GM18520 (cell line): Measurements from ENCODE around the gene BSPRY.
"Not testable (repeated sequence)": the region's sequence is repeated elsewhere in the genome, so short reads cannot be mapped to it uniquely, and the experiment has no call there.

Experiments
- ATAC-seq: cut with Tn5 transposase; IDR thresholded peaks from one replicate; pipeline ENCODE4 v1.9.1; 2021; ENCODE audit not compliant: unreplicated experiment

The BSPRY gene

DNA sequence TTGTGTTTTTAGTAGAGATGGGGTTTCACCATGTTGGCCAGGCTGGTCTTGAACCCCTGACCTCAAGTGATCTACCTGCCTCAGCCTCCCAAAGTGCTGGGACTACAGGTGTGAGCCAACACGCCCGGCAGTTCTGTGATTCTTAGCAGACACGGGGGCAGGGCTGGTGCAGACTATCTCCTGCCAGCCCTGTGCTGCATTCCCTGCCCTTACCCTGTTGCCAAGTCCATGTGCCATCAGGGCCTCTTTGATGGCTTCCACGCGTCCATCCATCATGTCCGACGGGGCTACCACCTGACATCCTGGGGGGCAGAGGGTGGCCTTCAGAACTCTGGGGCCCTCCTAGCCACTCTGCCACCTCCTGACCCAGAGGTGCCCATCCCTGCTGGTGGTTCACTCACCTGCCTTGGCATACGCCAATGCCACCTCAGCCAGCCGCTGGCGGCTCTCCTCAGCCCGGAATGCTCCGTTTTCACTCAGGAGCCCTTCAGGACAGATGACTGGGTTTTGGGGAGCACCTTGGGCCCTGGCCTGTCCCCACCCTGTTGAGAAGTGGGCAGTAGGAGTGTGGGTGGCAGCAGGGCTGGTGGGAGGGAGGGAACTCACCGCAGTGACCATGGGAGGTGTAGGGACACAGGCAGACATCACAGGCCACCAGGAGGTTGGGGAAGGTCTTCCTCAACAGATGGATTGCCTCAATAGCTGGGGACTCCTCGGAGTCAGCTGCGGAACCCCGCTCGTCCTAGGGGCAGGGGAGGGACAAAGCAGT, 41.0 kb downstream of the BSPRY start:
- no peak for ATAC-seq

DNA sequence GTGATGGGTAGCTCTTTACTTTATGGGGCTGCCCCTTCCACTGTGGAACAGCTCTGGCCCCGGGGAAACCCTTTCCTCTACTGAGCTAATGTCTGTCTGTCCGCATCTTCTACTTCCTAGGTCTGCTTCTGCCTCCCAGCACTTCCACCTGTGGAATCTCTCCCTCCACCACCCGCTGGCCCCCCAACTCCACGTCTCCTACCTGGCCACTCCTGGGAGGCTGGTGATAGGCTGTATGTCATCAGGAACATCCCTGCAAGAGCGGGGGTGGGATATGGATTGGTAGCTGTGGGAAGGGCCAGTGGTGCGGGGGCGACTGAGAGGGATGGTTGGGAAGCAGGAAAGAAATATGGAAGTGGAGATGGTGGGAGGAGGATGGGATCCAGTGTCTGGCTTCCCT, 42.6 kb downstream of the BSPRY start:
- no peak for ATAC-seq

DNA sequence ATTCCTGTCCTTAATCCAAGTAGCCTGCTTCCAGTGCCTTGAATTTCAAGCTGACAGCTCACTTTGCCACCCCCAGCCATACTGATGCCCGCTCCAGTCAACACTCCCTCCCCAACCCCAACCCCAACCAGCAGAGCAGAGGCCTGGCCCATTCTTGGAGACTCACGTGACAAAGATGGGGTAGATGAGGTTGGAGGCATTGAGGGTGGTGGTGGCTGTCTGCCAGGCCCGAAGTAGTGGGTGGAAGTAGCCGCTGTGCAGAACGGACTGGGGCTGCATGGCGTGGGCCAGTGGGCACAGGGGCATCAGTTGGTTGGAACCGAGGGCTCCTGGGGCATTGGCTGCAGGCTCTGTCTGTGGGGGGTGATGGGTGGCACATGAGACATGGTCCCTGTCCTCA, 43.9 kb downstream of the BSPRY start:
- ATAC-seq, result no peak

DNA sequence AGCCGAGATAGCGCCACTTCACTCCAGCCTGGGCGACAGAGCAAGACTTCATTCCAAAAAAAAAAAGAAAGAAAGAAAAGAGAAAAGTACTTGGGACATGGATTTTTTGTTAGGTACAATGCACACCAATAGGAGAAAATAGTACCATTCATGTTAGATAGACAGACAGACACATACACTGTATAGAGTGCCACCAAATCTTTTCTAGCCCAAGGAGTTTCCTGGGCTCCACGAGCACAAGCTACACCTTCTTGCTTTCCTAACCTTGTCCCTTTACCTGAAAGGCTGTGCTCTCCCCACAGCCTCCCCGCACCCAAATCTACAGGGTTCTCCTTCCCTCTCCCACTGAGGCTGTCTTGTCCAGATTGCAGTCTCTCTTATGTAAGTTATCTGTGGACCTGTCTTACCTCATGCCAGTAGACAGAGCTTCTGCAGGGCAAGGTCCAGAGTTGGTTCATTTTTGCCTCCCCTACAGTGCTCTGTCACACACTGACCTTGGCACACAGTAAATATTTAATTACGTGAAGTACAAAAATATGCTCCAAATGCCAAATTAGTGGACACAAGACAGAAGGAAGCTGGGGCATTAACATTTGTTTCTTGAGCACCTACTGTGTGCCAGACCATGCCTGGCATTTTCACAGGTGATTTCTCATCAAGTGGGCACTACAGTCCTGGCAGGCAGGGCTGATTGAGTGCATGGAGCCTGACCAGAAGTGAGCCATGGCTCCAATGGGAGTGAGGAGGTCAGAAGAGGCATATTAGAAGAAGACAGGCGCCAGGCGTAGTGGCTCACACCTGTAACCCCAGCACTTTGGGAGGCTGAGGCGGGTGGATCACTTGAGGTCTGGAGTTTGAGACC, 45.9 kb downstream of the BSPRY start:
- ATAC-seq, result no peak

DNA sequence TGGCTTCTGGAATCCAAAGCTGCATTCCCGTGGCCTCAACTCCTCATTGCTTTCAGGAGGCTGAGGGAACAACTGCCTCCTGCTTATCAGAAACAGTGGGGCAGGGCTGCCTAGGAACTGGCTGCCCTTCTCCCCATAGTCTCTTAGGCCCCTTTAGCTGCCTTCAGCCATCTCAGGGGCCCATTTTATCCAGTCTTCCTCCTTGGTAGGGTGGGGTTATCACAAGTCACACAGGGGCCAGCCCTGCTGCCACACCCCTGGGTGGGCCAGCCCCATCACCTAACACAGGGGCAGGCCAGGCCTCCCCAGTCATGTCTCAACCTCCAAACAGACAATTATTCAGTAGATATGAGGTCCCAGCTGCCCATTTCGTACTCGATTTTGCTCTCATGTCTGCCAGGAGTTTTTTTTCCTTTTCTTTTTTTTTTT, 47.9 kb downstream of the BSPRY start:
- no peak for ATAC-seq

DNA sequence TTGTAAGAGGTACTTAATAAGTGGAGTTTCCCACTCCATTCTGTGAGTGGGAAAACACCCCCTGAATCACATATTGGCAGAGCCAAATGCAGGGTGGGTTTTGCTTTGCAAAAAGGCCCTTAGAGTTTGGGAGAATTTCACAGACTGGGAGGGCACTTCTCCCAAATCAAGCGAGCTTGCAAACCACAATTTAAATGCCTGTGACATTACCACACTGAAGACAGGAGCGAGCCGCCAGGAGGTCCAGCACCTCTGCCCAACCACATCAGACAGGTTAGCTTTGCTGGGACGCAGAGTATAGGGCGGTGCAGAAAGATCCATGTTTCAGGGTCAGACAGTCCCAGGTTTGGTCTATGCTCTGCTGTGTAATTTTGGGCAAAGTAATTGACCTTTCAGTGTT, 49.5 kb downstream of the BSPRY start:
- no peak for ATAC-seq

DNA sequence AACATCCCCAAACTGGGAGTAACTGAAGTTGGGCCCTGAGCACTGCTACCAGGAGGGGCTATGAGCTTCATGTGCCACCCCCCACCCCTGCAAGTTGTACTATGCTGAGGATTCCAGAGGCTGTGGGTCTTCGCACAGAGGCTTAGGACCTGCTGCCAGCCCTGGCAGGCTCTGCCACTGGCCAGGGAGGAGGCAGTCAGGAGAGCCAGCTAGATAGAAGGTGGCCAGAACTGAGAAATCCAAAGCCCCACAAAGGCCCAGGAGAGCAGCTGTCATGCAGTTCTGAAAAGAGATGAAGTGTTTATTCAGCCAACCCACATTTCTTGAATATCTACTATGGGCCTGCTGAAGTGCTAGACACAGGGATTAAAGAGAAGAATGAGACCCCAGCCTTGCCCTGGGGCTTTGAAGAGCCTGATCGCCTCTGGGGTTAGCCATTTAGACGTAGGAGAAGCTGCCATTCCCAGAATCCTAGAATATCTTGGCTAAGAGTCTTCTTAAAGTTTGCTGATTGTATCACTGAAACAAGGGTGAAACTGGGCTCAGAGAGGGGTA, 50.4 kb downstream of the BSPRY start:
- no peak for ATAC-seq

DNA sequence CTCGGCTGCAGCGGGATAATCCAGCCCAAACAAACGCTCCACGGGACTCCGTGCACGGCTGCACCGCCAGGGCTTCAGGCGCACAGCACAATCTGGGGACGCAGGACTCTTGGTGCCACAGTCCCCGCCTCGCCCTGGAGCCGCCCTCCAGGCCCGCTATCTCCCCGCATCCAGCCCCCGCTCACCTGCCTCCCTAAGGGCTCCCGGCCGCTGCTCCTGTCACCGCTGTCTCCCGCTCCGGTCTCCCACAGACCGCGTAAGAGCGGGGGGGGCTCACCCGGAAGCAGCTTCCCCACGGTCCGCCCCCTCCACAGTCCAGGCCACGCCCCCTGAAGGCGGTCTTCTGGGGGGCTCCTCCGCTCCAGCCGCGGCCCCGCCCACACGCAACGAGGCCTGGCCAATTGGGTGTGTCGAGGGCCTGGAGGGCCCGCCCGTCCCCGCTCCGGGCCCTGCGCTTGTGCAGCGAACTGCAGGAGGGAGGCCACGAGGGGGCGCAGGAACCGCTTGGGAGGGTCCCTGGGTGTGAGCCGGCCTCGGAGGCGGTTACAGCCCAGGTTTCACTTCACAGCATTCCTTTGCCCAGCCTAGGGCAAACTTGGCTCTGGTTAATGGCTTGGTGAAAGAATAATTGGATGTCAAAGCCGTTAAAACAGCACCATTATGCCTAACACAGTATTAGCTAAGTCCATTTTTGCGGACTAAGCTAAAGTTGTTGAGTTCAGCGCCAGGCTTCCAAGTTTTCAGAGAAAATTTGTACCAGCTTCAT, 51.9 kb downstream of the BSPRY start, which contains the start of gene ALAD:
ALAD (minus strand) TSS at position 258 of the 766 bp plus-strand sequence. CDS start 7,725 bp downstream, outside the sequence.
- peak; percentile 97 for ATAC-seq

DNA sequence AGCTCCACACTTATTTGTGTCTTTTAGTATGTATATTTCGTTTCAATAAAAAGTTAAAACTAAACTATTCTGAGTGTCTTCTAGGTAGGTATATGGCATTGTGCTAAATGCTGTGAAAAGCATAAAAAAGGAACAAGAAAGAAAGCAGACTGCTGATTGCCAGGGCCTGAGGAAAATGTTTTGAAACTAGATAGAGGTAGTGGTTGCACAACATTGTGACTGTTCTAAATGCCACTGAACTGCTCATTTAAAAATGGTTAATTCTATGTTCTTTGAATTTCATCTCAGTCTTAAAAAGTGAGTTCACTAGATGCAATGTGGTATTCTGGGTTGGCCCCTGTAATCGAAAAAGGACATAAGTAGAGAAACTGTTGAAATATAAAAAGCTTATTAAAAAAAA, 54.3 kb downstream of the BSPRY start:
- ATAC-seq, result no peak

DNA sequence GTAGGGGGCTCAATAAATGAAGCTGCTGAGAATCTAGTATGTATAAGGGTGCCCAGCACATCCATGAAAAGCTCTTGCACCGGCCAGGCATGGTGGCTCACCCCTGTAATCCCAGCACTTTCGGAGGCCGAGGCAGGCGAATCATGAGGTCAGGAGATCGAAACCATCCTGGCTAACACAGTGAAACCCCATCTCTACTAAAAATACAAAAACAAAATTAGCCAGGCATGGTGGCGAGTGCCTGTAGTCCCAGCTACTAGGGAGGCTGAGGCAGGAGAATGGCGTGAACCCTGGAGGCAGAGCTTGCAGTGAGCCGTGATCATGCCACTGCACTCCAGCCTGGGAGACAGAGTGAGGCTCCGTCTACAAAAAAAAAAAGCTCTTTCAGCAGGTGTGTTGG, 57.0 kb downstream of the BSPRY start:
- not testable (repeated sequence) for ATAC-seq

DNA sequence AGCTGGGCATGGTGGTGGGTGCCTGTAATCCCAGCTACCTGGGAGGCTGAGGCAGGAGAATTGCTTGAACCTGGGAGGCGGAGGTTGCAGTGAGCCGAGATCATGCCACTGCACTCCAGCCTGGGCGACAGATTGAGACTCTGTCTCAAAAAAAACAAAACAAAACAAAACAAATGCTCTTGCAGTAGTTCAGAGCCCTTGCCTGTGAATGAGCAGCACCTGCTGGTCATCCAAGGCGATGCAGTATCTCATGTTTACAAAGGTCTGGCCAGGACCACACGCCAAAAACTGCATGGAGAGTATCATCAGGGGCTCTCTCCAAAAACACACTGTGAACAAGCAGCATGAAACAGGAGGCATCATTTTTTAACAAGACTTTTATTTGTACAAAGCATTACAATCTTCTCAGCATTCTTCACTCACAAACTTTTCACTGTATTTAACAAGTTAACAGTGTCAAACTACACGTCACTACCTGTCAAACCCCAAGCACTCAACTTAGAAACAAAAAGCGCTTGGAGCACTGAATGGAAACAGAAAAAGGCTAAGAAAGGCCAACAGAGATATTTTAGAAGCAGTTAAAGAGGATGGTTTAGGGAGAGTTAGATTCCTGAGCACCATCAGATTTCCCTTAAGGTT, 57.7 kb downstream of the BSPRY start:
- ATAC-seq, result not testable (repeated sequence)

DNA sequence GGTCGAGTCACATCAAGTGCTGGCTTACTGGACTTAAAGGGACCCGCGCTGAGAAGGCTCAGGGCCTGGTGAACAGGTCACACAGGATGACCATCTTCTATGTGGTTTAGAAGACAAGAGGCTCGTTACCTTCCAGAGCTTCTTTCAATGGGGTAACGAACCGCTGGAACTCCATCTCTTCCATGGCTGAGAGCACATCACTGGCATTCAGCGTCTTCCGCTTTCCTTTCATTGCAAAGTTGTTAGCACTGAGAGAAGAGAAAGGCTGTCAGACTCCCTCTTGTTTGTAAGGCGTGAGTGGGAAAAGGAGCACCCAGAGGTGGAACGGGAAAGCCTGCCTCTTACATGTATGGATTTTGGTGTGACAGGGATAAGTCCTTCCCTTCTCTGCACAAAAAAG, 60.1 kb downstream of the BSPRY start:
- no peak for ATAC-seq

DNA sequence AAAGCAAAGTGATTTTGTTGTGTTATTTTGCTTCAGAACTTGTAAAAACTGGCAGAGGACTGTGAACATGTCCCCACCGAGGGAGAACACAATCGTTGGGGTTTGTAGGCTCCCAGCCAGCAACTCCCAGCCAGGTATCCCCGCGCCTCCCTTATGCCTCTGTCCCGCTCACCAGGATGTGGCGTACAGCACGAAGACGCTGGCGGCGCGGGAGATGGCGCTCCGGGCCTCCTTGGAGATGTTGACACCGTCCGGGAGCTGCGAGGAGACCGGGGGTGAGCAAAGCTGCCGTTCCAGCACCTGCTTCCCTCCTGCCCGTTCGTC, 60.5 kb downstream of the BSPRY start:
- peak; percentile 2 for ATAC-seq

DNA sequence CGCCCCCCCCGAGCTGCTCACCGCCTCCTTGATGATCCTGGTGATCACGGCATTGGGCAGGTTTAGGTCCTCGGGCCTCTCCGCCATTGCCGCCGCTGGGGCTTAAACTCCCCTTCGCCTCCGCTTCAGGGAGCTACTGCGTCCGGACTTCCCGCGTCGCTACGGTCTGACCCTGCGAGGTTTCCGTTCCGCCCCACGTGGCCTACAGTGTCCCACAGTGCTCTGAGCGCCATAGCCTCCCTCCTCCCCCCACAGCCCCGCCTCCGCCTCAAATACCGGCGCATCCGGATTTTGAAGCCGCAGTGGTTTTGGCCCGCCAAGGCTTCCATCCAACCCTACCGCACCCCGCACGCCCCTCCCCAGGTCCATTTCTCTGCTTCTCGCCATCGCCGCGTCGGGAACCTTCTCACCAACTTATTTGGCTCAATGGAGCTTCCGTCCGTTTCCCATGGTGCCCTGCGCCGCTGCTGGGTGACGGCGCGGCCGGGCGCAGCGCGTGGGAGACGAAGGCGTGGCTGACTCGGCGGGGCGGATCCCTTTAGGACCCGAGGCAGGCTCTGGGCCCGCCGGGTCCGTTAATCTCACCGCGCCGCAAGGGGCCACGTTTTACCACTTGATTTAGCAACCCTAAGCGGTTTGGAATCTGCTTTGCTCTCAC, 61.0 kb downstream of the BSPRY start, which contains the start of the genes C9orf43 and POLE3:
C9orf43 (plus strand) TSS at position 541 of the 658 bp plus-strand sequence. CDS start 2,747 bp downstream, outside the sequence.
POLE3 (minus strand) TSS at position 469 of the 658 bp plus-strand sequence; CDS start at position 87, 382 bp downstream.
- peak; percentile 84 for ATAC-seq

DNA sequence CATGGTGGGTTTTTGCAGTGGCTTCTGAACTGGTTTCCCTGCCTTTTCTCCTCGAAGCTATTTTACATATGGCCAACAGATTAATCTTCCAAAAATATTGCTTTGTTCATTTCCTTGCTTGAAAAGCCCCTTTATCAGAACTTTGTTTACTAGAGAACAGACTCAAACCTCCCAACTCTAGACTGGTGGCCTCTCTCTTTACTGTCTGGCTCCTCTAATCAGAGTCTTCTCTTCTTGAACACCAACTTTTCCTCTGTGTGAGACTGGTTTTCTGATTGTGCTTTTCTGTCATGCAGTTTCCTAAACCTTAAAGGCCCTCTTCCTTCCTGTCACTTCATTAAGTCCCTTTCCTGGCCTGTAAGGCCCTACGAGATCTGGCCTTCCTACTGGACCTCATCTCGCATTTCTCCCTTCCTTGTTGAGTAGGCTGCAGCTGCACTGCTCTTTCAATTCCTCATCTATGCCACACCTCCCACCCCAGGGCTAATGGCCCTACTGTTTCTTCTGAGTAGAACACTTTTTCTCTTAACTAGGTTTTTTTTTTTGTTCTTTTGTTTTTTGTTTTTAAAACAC, 66.9 kb downstream of the BSPRY start:
- peak; percentile 63 for ATAC-seq

DNA sequence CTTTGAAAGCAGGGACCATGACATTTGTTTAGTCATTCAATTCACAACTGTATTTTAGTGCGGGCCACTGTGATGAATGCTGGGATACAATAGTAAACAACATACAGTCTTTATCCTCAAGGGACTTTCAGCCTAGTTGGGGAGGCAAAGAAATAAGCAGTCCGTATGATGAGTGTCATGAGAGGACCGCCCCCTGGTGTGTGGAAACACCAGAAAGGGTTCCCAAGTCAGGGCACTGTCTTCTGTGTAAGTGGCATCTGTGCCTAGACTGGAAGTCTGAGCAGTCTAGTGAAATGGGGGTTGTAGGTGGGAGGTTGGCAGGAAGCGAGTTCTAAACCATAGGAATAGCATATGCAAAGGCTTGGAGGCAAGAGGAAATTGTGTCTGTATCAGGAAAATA, 68.0 kb downstream of the BSPRY start:
- no peak for ATAC-seq
